Left hindlimb (tissue), 1 donor: Measurements from ENCODE around the gene DLEU7.

ENCODE experiments used
- DNase-seq: peaks from one replicate; pipeline ENCODE4 v3.0.0-alpha.2; 2018

Gene DLEU7

GRCh38 chr13:50788551-50789210, 54.8 kb downstream of the DLEU7 start:
- DNase-seq: no peak

GRCh38 chr13:50787316-50788195, 55.9 kb downstream of the DLEU7 start:
- no peak for DNase-seq

- DNase-seq: no peak
These were observed 59.7 kb downstream of the DLEU7 start for GRCh38 chr13:50783717-50784290.

- no peak for DNase-seq
These were observed 60.4 kb downstream of the DLEU7 start for GRCh38 chr13:50783066-50783465.

- DNase-seq: no peak
These were observed 63.1 kb downstream of the DLEU7 start for GRCh38 chr13:50780201-50781015.

GRCh38 chr13:50779443-50780200, 63.9 kb downstream of the DLEU7 start:
- no peak for DNase-seq
